Measurements from ENCODE around the gene TPCN2.

GRCh38 chr11:69022260-69022659 lies 26.5 kb upstream of the TPCN2 start:
- no peak for TF ChIP-seq CTCF (IDR thresholded peaks at IDR 0.05)
- no peak for TF ChIP-seq POLR2A (IDR thresholded peaks at IDR 0.05)
- no peak for TF ChIP-seq EP300 (IDR thresholded peaks at IDR 0.05)

Measured in upper lobe of left lung (tissue), 4 donors.